SK-N-SH treated with all-trans-retinoic acid at 6 μM for 48 hours (cell line): Measurements from ENCODE around the gene SAP25.

Source experiments
- ATAC-seq: fragments of 200-7000 bp; cut with Tn5 transposase; 3 replicates; pipeline ENCODE4 v1.9.1; 2020; ENCODE audit warnings: mild to moderate bottlenecking, moderate library complexity
- ARNTL ChIP-seq: fragments of 450-650 bp; formaldehyde crosslinking; IDR thresholded peaks from 2 replicates; pipeline ENCODE4 v1.5.0; 2020; ENCODE audit warnings: low read depth, mild to moderate bottlenecking, moderate library complexity, borderline replicate concordance
- BACH2 ChIP-seq: fragments of 250-450 bp; sonication (Bioruptor Pico); IDR thresholded peaks from 2 replicates; pipeline ENCODE4 v1.9.0; 2021; ENCODE audit warnings: mild to moderate bottlenecking, borderline replicate concordance
- CREB5 ChIP-seq: fragments of 250-450 bp; sonication (Bioruptor Pico); IDR thresholded peaks from 2 replicates; pipeline ENCODE4 v1.5.1; 2020; ENCODE audit warnings: low read depth, mild to moderate bottlenecking, moderate library complexity
- CSDC2 ChIP-seq: fragments of 250-450 bp; sonication (Bioruptor Pico); IDR thresholded peaks from 2 replicates; pipeline ENCODE4 v1.5.0; 2020; ENCODE audit warnings: mild to moderate bottlenecking, moderate library complexity
- ESRRG ChIP-seq: fragments of 250-450 bp; sonication (Bioruptor Pico); IDR thresholded peaks from 2 replicates; pipeline ENCODE4 v1.6.1; 2021; ENCODE audit warnings: mild to moderate bottlenecking
- GLIS3 ChIP-seq: fragments of 250-450 bp; sonication (Bioruptor Pico); IDR thresholded peaks from 2 replicates; pipeline ENCODE4 v1.5.0; 2020; ENCODE audit warnings: mild to moderate bottlenecking, moderate library complexity
- ISL1 ChIP-seq: fragments of 250-450 bp; sonication (Bioruptor Pico); IDR thresholded peaks from 2 replicates; pipeline ENCODE4 v2.1.2; 2022; ENCODE audit warnings: mild to moderate bottlenecking, moderate library complexity
- OSR1 ChIP-seq: fragments of 250-450 bp; sonication (Bioruptor Pico); IDR thresholded peaks from 2 replicates; pipeline ENCODE4 v1.8.0; 2022; ENCODE audit warnings: moderate library complexity, mild to moderate bottlenecking, inconsistent platforms
- PATZ1 ChIP-seq: fragments of 250-450 bp; sonication (Bioruptor Pico); IDR thresholded peaks from 2 replicates; pipeline ENCODE4 v1.8.0; 2020; ENCODE audit warnings: mild to moderate bottlenecking, moderate library complexity, borderline replicate concordance
- PPARA ChIP-seq: fragments of 250-450 bp; sonication (Bioruptor Pico); IDR thresholded peaks from 2 replicates; pipeline ENCODE4 v1.5.0; 2020; ENCODE audit warnings: mild to moderate bottlenecking, borderline replicate concordance
- SNAI2 ChIP-seq: fragments of 250-450 bp; sonication (Bioruptor Pico); IDR thresholded peaks from 2 replicates; pipeline ENCODE4 v1.5.0; 2020; ENCODE audit warnings: mild to moderate bottlenecking, moderate library complexity
- TOX ChIP-seq: fragments of 250-450 bp; sonication (Bioruptor Pico); IDR thresholded peaks from 2 replicates; pipeline ENCODE4 v1.8.0; 2021; ENCODE audit warnings: mild to moderate bottlenecking, moderate library complexity, borderline replicate concordance
- TSHZ2 ChIP-seq: fragments of 250-450 bp; sonication (Bioruptor Pico); IDR thresholded peaks from 2 replicates; pipeline ENCODE4 v1.5.0; 2020; ENCODE audit warnings: mild to moderate bottlenecking, moderate library complexity
- ZC3H10 ChIP-seq: fragments of 250-450 bp; sonication (Bioruptor Pico); IDR thresholded peaks from 2 replicates; pipeline ENCODE4 v1.5.1; 2021; ENCODE audit warnings: mild to moderate bottlenecking, moderate library complexity
- ZFP3 ChIP-seq: fragments of 250-450 bp; sonication (Bioruptor Pico); IDR thresholded peaks from 2 replicates; pipeline ENCODE4 v1.5.0; 2020; ENCODE audit warnings: mild to moderate bottlenecking, moderate library complexity
- ZFP30 ChIP-seq: fragments of 450-650 bp; formaldehyde crosslinking; IDR thresholded peaks from 2 replicates; pipeline ENCODE4 v1.5.0; 2022; ENCODE audit warnings: mild to moderate bottlenecking, moderate library complexity
- ZNF70 ChIP-seq: fragments of 450-650 bp; formaldehyde crosslinking; IDR thresholded peaks from 2 replicates; pipeline ENCODE4 v1.5.0; 2020; ENCODE audit warnings: mild to moderate bottlenecking, moderate library complexity
- ZNF8 ChIP-seq: fragments of 450-650 bp; formaldehyde crosslinking; IDR thresholded peaks from 2 replicates; pipeline ENCODE4 v1.5.0; 2020; ENCODE audit warnings: mild to moderate bottlenecking, moderate library complexity
- TF ChIP-seq, protein P1 (sequence below): fragments of 250-450 bp; sonication (Bioruptor Pico); IDR thresholded peaks from 2 replicates; pipeline ENCODE4 v1.5.1; 2021; ENCODE audit warnings: mild to moderate bottlenecking, moderate library complexity

The SAP25 gene

GRCh38 chr7:100582041-100582579 is 8.4 kb upstream of the SAP25 start:
- TF ChIP-seq, protein P1, sequence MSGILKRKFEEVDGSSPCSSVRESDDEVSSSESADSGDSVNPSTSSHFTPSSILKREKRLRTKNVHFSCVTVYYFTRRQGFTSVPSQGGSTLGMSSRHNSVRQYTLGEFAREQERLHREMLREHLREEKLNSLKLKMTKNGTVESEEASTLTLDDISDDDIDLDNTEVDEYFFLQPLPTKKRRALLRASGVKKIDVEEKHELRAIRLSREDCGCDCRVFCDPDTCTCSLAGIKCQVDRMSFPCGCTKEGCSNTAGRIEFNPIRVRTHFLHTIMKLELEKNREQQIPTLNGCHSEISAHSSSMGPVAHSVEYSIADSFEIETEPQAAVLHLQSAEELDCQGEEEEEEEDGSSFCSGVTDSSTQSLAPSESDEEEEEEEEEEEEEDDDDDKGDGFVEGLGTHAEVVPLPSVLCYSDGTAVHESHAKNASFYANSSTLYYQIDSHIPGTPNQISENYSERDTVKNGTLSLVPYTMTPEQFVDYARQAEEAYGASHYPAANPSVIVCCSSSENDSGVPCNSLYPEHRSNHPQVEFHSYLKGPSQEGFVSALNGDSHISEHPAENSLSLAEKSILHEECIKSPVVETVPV (CRISPR knock-in tag): no peak
- TF ChIP-seq OSR1 (CRISPR knock-in tag) (no peak), GLIS3 (CRISPR knock-in tag) (no peak), ZFP3 (CRISPR knock-in tag) (no peak), TSHZ2 (CRISPR knock-in tag) (no peak), PPARA (CRISPR knock-in tag) (no peak), ISL1 (CRISPR knock-in tag) (no peak), ZNF8 (CRISPR knock-in tag) (no peak), BACH2 (no peak), ZC3H10 (CRISPR knock-in tag) (no peak), ESRRG (CRISPR knock-in tag) (no peak), ZFP30 (CRISPR knock-in tag) (no peak), TOX (CRISPR knock-in tag) (no peak), CREB5 (CRISPR knock-in tag) (no peak)
- no peak for ATAC-seq

DNA sequence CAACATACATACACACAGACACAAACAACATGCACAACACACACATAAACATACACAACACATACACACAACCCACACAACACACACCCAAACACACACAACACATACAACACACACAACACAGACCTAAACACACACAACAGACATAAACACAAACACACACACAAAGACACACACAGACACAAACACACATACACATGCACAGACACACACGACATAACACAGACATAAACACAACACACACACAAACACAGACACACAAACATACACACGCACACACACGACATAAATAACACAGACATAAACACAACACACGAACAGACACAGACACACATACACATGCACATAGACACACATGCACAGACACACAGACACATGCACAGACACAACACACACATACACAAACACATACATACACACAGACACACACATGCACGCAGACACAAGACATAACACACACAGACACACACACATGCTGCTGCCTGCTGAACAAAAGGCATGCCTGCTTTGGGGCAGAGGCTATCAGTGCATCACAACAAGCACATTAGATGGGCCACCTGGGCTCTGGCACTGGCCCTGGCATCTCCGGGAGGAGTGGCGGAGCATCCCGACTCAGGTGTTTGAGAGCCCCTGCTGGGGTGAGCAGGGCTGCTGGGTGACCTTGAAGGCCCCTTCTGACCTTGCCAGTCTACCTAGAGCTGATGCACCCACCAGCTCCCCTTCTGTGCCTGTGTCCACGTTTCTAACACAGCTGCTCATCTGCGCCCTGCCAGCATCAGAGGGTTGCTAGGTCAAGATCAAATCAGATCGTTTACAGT is 7.0 kb upstream of the SAP25 start:
- TF ChIP-seq ARNTL (no peak), CSDC2 (CRISPR knock-in tag) (no peak), CREB5 (CRISPR knock-in tag) (no peak), ESRRG (CRISPR knock-in tag) (no peak), PATZ1 (CRISPR knock-in tag) (no peak), TSHZ2 (CRISPR knock-in tag) (no peak), ISL1 (CRISPR knock-in tag) (no peak), SNAI2 (no peak), ZFP30 (CRISPR knock-in tag) (no peak), ZC3H10 (CRISPR knock-in tag) (no peak), TOX (CRISPR knock-in tag) (no peak), ZNF70 (no peak), GLIS3 (CRISPR knock-in tag) (no peak)
- TF ChIP-seq, protein P1 (CRISPR knock-in tag): no peak
- ATAC-seq: no peak
